SW 1271 (cell line): ENCODE measurements around the gene MON1A.

Experiments
- DNase-seq, 2 experiments: peaks; one replicate each; lab custom pipeline; 2025; lab: John Stamatoyannopoulos, UW

The MON1A gene

GRCh38 chr3:49889296-49889695 lies 40.3 kb downstream of the MON1A start:
- DNase-seq: no peak

GRCh38 chr3:49886922-49887265 lies 42.7 kb downstream of the MON1A start:
- no peak for DNase-seq

- DNase-seq: no peak
Observed at GRCh38 chr3:49883998-49884397, 45.6 kb downstream of the MON1A start.

GRCh38 chr3:49882166-49882565 lies 47.4 kb downstream of the MON1A start:
- DNase-seq: no peak

- no peak for DNase-seq
Observed at GRCh38 chr3:49880581-49881315, 48.9 kb downstream of the MON1A start.

GRCh38 chr3:49879721-49880120 lies 49.9 kb downstream of the MON1A start:
- DNase-seq: no peak

GRCh38 chr3:49878686-49879085 lies 50.9 kb downstream of the MON1A start:
- no peak for DNase-seq

GRCh38 chr3:49877716-49878115 lies 51.9 kb downstream of the MON1A start:
- DNase-seq: no peak

- DNase-seq: no peak
Observed at GRCh38 chr3:49876567-49876966, 53.0 kb downstream of the MON1A start.

GRCh38 chr3:49873623-49874022 lies 56.0 kb downstream of the MON1A start:
- no peak for DNase-seq

- DNase-seq: no peak
Observed at GRCh38 chr3:49872801-49873281, 56.8 kb downstream of the MON1A start.

- no peak for DNase-seq
Observed at GRCh38 chr3:49871531-49872153, 58.0 kb downstream of the MON1A start.

GRCh38 chr3:49869525-49870126 lies 60.0 kb downstream of the MON1A start, which contains the start of gene CAMKV:
Gene CAMKV (minus strand): TSS chr3:49869906. CDS start chr3:49862388, 7,518 bp downstream.
- no peak for DNase-seq

- no peak for DNase-seq
Observed at GRCh38 chr3:49868862-49869466, 60.6 kb downstream of the MON1A start.

GRCh38 chr3:49867871-49868321 lies 61.7 kb downstream of the MON1A start:
- DNase-seq: no peak

- DNase-seq: no peak
Observed at GRCh38 chr3:49867400-49867799, 62.2 kb downstream of the MON1A start.

GRCh38 chr3:49865198-49865784 lies 64.3 kb downstream of the MON1A start:
- no peak for DNase-seq

- DNase-seq: no peak
Observed at GRCh38 chr3:49864505-49864904, 65.1 kb downstream of the MON1A start.

GRCh38 chr3:49859576-49860305 lies 69.9 kb downstream of the MON1A start:
- DNase-seq: no peak
